Trophoblast cell (in vitro differentiated cells and primary cell): Measurements from ENCODE around the gene TBX5.

ENCODE experiments used
- DNase-seq, 2 donors: peaks; one replicate each; pipeline ENCODE4 v3.0.0-alpha.2; 2016
- H2AFZ ChIP-seq: 2 replicates; pipeline ENCODE4 v1.6.1; 2013; ENCODE audit warnings: low read length, moderate library complexity, mild to moderate bottlenecking; ENCODE audit not compliant: insufficient read depth, poor library complexity
- H2AK5ac ChIP-seq: 2 replicates; pipeline ENCODE4 v1.6.1; 2013; ENCODE audit warnings: mild to moderate bottlenecking, low read length
- H2BK120ac ChIP-seq: 2 replicates; pipeline ENCODE4 v1.6.1; 2013; ENCODE audit warnings: low read length, mild to moderate bottlenecking, moderate library complexity; ENCODE audit not compliant: insufficient read depth, poor library complexity
- H2BK12ac ChIP-seq: 2 replicates; pipeline ENCODE4 v1.6.1; 2013; ENCODE audit warnings: mild to moderate bottlenecking, low read length, moderate library complexity
- H2BK5ac ChIP-seq: 2 replicates; pipeline ENCODE4 v1.6.1; 2013; ENCODE audit warnings: low read length, low read depth, moderate library complexity, mild to moderate bottlenecking; ENCODE audit not compliant: poor library complexity
- H3K14ac ChIP-seq: 2 replicates; pipeline ENCODE4 v1.6.1; 2013; ENCODE audit warnings: mild to moderate bottlenecking, low read length
- H3K18ac ChIP-seq: 2 replicates; pipeline ENCODE4 v1.6.1; 2013; ENCODE audit warnings: mild to moderate bottlenecking, low read length
- H3K23ac ChIP-seq: 2 replicates; pipeline ENCODE4 v1.6.1; 2013; ENCODE audit warnings: low read length
- H3K27ac ChIP-seq: 2 replicates; pipeline ENCODE4 v1.5.1; 2013; ENCODE audit warnings: low read depth, mild to moderate bottlenecking, inconsistent platforms, low read length, moderate library complexity
- H3K27me3 ChIP-seq: 2 replicates; pipeline ENCODE4 v1.6.1; 2013; ENCODE audit warnings: inconsistent platforms, mild to moderate bottlenecking, low read length, moderate library complexity; ENCODE audit not compliant: insufficient read depth
- H3K36me3 ChIP-seq, 2 experiments: 1 replicate in 1 of 2; 2 replicates in 1 of 2; pipeline ENCODE4 v1.6.1; 2013; ENCODE audit warnings: low read length in 2 of 2, mild to moderate bottlenecking in 2 of 2, moderate library complexity in 1 of 2; ENCODE audit not compliant: insufficient read depth in 2 of 2, control insufficient read depth in 1 of 2
- H3K4ac ChIP-seq: 2 replicates; pipeline ENCODE4 v1.6.1; 2013; ENCODE audit warnings: low read depth, mild to moderate bottlenecking, low read length, moderate library complexity
- H3K4me1 ChIP-seq, 2 experiments: 1 replicate in 1 of 2; 2 replicates in 1 of 2; pipeline ENCODE4 v1.6.1; 2013; ENCODE audit warnings: low read length in 2 of 2, mild to moderate bottlenecking in 2 of 2, moderate library complexity in 1 of 2; ENCODE audit not compliant: insufficient read depth in 2 of 2, control insufficient read depth in 1 of 2
- H3K4me2 ChIP-seq: 2 replicates; pipeline ENCODE4 v1.6.1; 2013; ENCODE audit warnings: inconsistent platforms, mild to moderate bottlenecking, low read length, moderate library complexity
- H3K4me3 ChIP-seq: 2 replicates; pipeline ENCODE4 v1.5.1; 2013; ENCODE audit warnings: mild to moderate bottlenecking, low read depth, low read length, inconsistent platforms
- H3K79me1 ChIP-seq: one replicate; pipeline ENCODE4 v1.6.1; 2013; ENCODE audit warnings: low read length
- H3K79me2 ChIP-seq: 2 replicates; pipeline ENCODE4 v1.6.1; 2013; ENCODE audit warnings: low read length, mild to moderate bottlenecking; ENCODE audit not compliant: control insufficient read depth, insufficient read depth, poor library complexity
- H3K9ac ChIP-seq: 2 replicates; pipeline ENCODE4 v1.6.1; 2013; ENCODE audit warnings: mild to moderate bottlenecking, low read length
- H3K9me3 ChIP-seq: 2 replicates; pipeline ENCODE4 v1.6.1; 2013; ENCODE audit warnings: low read depth, mild to moderate bottlenecking, control low read depth, inconsistent platforms, low read length; ENCODE audit not compliant: insufficient read depth
- H4K12ac ChIP-seq: 2 replicates; pipeline ENCODE4 v1.6.1; 2013; ENCODE audit warnings: low read depth, mild to moderate bottlenecking, low read length, moderate library complexity
- H4K8ac ChIP-seq: 2 replicates; pipeline ENCODE4 v1.6.1; 2013; ENCODE audit warnings: low read depth, mild to moderate bottlenecking, low read length, moderate library complexity
- H4K91ac ChIP-seq: one replicate; pipeline ENCODE4 v1.6.1; 2013; ENCODE audit warnings: low read depth, mild to moderate bottlenecking, low read length, moderate library complexity
- WGBS: extraction: QIAGEN DNeasy Blood & Tissue Kit; methylation state at CpG from one replicate; pipeline ENCODE4 v1.1.7; 2013; ENCODE audit warnings: missing lambda C conversion rate; ENCODE audit not compliant: insufficient read length, insufficient coverage; ENCODE audit errors: extremely low coverage; 5-methylcytosine and 5-hydroxymethylcytosine counted together

The TBX5 gene

GRCh38 chr12:114438635-114439256, 32.8 kb upstream of the TBX5 start:
- Histone ChIP-seq H3K27me3 (peaks cover 61% of the 10 kb centered on the region), H3K14ac (no peak overlapping the region), H3K4me3 (no peak overlapping the region), H3K4me2 (no peak overlapping the region), H3K4ac (no peak overlapping the region), H3K4me1 (no peaks in the 10 kb centered on the region), H2BK12ac (no peak overlapping the region), H3K36me3 (no peaks in the 10 kb centered on the region), H4K91ac (no peak overlapping the region), H3K9me3 (peaks cover 3% of the 10 kb centered on the region), H3K23ac (no peak overlapping the region), H3K27ac (no peak overlapping the region), H2AFZ (no peak overlapping the region), H3K79me2 (no peaks in the 10 kb centered on the region), H4K12ac (no peak overlapping the region), H2BK120ac (no peak overlapping the region), H4K8ac (no peak overlapping the region), H3K79me1 (no peaks in the 10 kb centered on the region), H2BK5ac (no peak overlapping the region), H3K18ac (no peak overlapping the region), H3K9ac (no peak overlapping the region), H2AK5ac (no peak overlapping the region)
- 100% methylated on average over 2 of the region's 8 CpGs for WGBS
- no peak for DNase-seq

- Histone ChIP-seq H3K4me2 (no peak overlapping the region), H3K36me3 (no peaks in the 10 kb centered on the region), H3K27ac (no peak overlapping the region), H3K9ac (no peak overlapping the region), H3K27me3 (peaks cover 20% of the 10 kb centered on the region), H3K79me1 (no peaks in the 10 kb centered on the region), H4K8ac (no peak overlapping the region), H2BK5ac (no peak overlapping the region), H3K4me3 (no peak overlapping the region), H4K12ac (no peak overlapping the region), H3K4me1 (no peaks in the 10 kb centered on the region), H3K4ac (no peak overlapping the region), H4K91ac (no peak overlapping the region), H2BK120ac (no peak overlapping the region), H2AK5ac (no peak overlapping the region), H2AFZ (no peak overlapping the region), H3K79me2 (no peaks in the 10 kb centered on the region), H2BK12ac (no peak overlapping the region), H3K18ac (no peak overlapping the region), H3K14ac (no peak overlapping the region), H3K23ac (no peak overlapping the region), H3K9me3 (peaks cover 2% of the 10 kb centered on the region)
- no CpG with 5 or more reads among the region's 3 CpGs for WGBS
- no peak for DNase-seq
Observed at GRCh38 chr12:114434341-114434740, 28.4 kb upstream of the TBX5 start.

GRCh38 chr12:114431902-114432301, 26.0 kb upstream of the TBX5 start:
- DNase-seq, result no peak
- Histone ChIP-seq H3K14ac (no peak overlapping the region), H2BK120ac (no peak overlapping the region), H2BK12ac (no peak overlapping the region), H3K4me3 (no peak overlapping the region), H4K91ac (no peak overlapping the region), H3K23ac (no peak overlapping the region), H2AK5ac (no peak overlapping the region), H3K27me3 (no peaks in the 10 kb centered on the region), H3K27ac (no peak overlapping the region), H3K18ac (no peak overlapping the region), H3K36me3 (no peaks in the 10 kb centered on the region), H3K9ac (no peak overlapping the region), H2AFZ (no peak overlapping the region), H3K79me2 (no peaks in the 10 kb centered on the region), H4K12ac (no peak overlapping the region), H3K9me3 (peaks cover under 1% of the 10 kb centered on the region), H3K79me1 (no peaks in the 10 kb centered on the region), H3K4me1 (no peaks in the 10 kb centered on the region), H2BK5ac (no peak overlapping the region), H3K4ac (no peak overlapping the region), H3K4me2 (no peak overlapping the region), H4K8ac (no peak overlapping the region)
- no CpG with 5 or more reads among the region's 1 CpG for WGBS

GRCh38 chr12:114430306-114430705, 24.4 kb upstream of the TBX5 start:
- Histone ChIP-seq H3K4me1 (no peaks in the 10 kb centered on the region), H3K27ac (no peak overlapping the region), H3K79me1 (no peaks in the 10 kb centered on the region), H3K18ac (no peak overlapping the region), H3K9ac (no peak overlapping the region), H3K23ac (no peak overlapping the region), H3K36me3 (no peaks in the 10 kb centered on the region), H2AFZ (no peak overlapping the region), H3K4ac (no peak overlapping the region), H3K27me3 (no peaks in the 10 kb centered on the region), H4K91ac (no peak overlapping the region), H3K79me2 (no peaks in the 10 kb centered on the region), H2BK120ac (no peak overlapping the region), H3K14ac (no peak overlapping the region), H3K4me2 (no peak overlapping the region), H3K9me3 (no peaks in the 10 kb centered on the region), H4K12ac (no peak overlapping the region), H4K8ac (no peak overlapping the region), H3K4me3 (no peak overlapping the region), H2BK5ac (no peak overlapping the region), H2AK5ac (no peak overlapping the region), H2BK12ac (no peak overlapping the region)
- DNase-seq, result peak in 1 of 2 donors; percentile 31
- WGBS, result no CpG with 5 or more reads among the region's 4 CpGs
